Subcutaneous abdominal adipose tissue (tissue), 5 donors: Measurements from ENCODE around the gene SORBS1.

Experiments
- H3K27ac ChIP-seq: one replicate; pipeline ENCODE4 v1.7.0; 2013; ENCODE audit warnings: low read depth, mild to moderate bottlenecking, inconsistent platforms, low read length, moderate library complexity
- H3K27me3 ChIP-seq, 5 donors: one replicate each; pipeline ENCODE4 v1.7.0; 2013; ENCODE audit warnings: low read length in 5 of 5, inconsistent platforms in 1 of 5; ENCODE audit not compliant: control insufficient read depth in 5 of 5, insufficient read depth in 4 of 5
- H3K36me3 ChIP-seq, 5 donors: one replicate each; pipeline ENCODE4 v1.7.0; 2013; ENCODE audit warnings: low read length in 5 of 5; ENCODE audit not compliant: control insufficient read depth in 5 of 5, insufficient read depth in 5 of 5
- H3K4me1 ChIP-seq, 5 donors: one replicate each; pipeline ENCODE4 v1.7.0; 2013; ENCODE audit warnings: low read length in 5 of 5, mild to moderate bottlenecking in 3 of 5, moderate library complexity in 1 of 5; ENCODE audit not compliant: control insufficient read depth in 5 of 5, insufficient read depth in 5 of 5
- H3K4me3 ChIP-seq, 5 donors: one replicate each; pipeline ENCODE4 v1.7.0; 2013; ENCODE audit warnings: low read length in 5 of 5, low read depth in 1 of 5
- H3K9ac ChIP-seq, 5 donors: one replicate each; pipeline ENCODE4 v1.7.0; 2013; ENCODE audit warnings: low read length in 5 of 5, mild to moderate bottlenecking in 4 of 5, moderate library complexity in 3 of 5
- H3K9me3 ChIP-seq, 5 donors: one replicate each; pipeline ENCODE4 v1.7.0; 2013; ENCODE audit warnings: low read length in 5 of 5; ENCODE audit not compliant: control insufficient read depth in 5 of 5
- donor health status: healthy.
- donor health status: healthy.
- donor health status: healthy.
- donor health status: healthy.
- donor health status: healthy.

Gene SORBS1

GRCh38 chr10:95435548-95436279 is 125.5 kb downstream of the SORBS1 start:
- Histone ChIP-seq H3K27me3 (no peaks in the 10 kb centered on the region), H3K36me3 (peaks cover 0 to 12% (median 2%) of the 10 kb centered on the region in 5 donors), H3K27ac (peak overlapping the region; percentile 55), H3K9me3 (no peaks in the 10 kb centered on the region), H3K4me1 (peaks cover 11 to 72% (median 28%) of the 10 kb centered on the region in 5 donors), H3K4me3 (peak overlapping the region in 1 of 5 donors; percentile 13), H3K9ac (peak overlapping the region in 1 of 5 donors; percentile 69)

- peaks cover 0 to 12% (median 2%) of the 10 kb centered on the region in 5 donors for H3K36me3 ChIP-seq
- H3K9ac ChIP-seq: peak overlapping the region in 1 of 5 donors; percentile 69
- H3K27me3 ChIP-seq: no peaks in the 10 kb centered on the region
- peak overlapping the region in 3 of 5 donors; percentile 10 to 38 (median 12) for H3K4me3 ChIP-seq
- no peaks in the 10 kb centered on the region for H3K9me3 ChIP-seq
- peak overlapping the region; percentile 55 for H3K27ac ChIP-seq
- peaks cover 11 to 78% (median 34%) of the 10 kb centered on the region in 5 donors for H3K4me1 ChIP-seq
These were observed 126.6 kb downstream of the SORBS1 start for GRCh38 chr10:95434583-95434982.

DNA sequence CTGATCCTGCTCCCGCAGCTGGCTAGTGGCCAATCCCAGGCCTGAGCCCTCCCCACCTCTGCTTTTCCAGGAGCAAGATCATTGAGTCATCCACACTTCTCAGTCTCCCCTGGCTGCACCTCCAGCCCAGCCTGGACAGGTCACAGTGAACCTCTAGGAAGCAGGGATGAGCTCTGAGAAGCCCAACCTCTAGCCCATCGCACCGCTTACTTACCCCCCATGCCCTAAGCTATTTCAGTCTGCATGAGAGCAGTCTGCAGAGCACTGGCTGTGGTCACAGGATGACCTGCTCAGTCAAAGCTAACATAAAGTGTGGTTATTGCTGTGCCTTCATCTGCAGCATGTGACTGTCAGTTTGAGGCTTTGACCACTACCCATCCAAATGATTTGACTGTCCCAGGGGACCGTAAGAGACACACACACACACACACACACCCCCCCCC is 129.2 kb downstream of the SORBS1 start:
- H3K4me1 ChIP-seq: peaks cover 13 to 67% (median 45%) of the 10 kb centered on the region in 5 donors
- no peaks in the 10 kb centered on the region for H3K27me3 ChIP-seq
- no peak overlapping the region for H3K4me3 ChIP-seq
- H3K36me3 ChIP-seq: peaks cover 0 to 13% (median 3%) of the 10 kb centered on the region in 5 donors
- no peak overlapping the region for H3K9ac ChIP-seq
- no peaks in the 10 kb centered on the region for H3K9me3 ChIP-seq
- H3K27ac ChIP-seq: no peak overlapping the region

- Histone ChIP-seq H3K36me3 (peaks cover 0 to 10% (median 2%) of the 10 kb centered on the region in 5 donors), H3K27ac (no peak overlapping the region), H3K4me3 (no peak overlapping the region)
These were observed 130.8 kb downstream of the SORBS1 start for GRCh38 chr10:95430231-95430951.

GRCh38 chr10:95429639-95430038 is 131.5 kb downstream of the SORBS1 start:
- no peak overlapping the region for H3K9ac ChIP-seq

More at GRCh38 chr10:95430231-95430951, 130.8 kb downstream of the SORBS1 start:
- H3K4me1 ChIP-seq: peaks cover 13 to 58% (median 42%) of the 10 kb centered on the region in 5 donors
- no peaks in the 10 kb centered on the region for H3K9me3 ChIP-seq
- H3K9ac ChIP-seq: no peak overlapping the region
- H3K27me3 ChIP-seq: no peaks in the 10 kb centered on the region

GRCh38 chr10:95428701-95429100 is 132.5 kb downstream of the SORBS1 start:
- no peaks in the 10 kb centered on the region for H3K27me3 ChIP-seq
- H3K27ac ChIP-seq: peak overlapping the region; percentile 63
- H3K9ac ChIP-seq: no peak overlapping the region
- peaks cover 10 to 41% (median 32%) of the 10 kb centered on the region in 5 donors for H3K4me1 ChIP-seq
- no peaks in the 10 kb centered on the region for H3K9me3 ChIP-seq
- peaks cover 0 to 9% (median 3%) of the 10 kb centered on the region in 5 donors for H3K36me3 ChIP-seq
- H3K4me3 ChIP-seq: no peak overlapping the region

More at GRCh38 chr10:95429639-95430038, 131.5 kb downstream of the SORBS1 start:
- no peak overlapping the region for H3K4me3 ChIP-seq
- H3K4me1 ChIP-seq: peaks cover 13 to 50% (median 35%) of the 10 kb centered on the region in 5 donors
- H3K27me3 ChIP-seq: no peaks in the 10 kb centered on the region
- H3K9me3 ChIP-seq: no peaks in the 10 kb centered on the region
- H3K27ac ChIP-seq: no peak overlapping the region
- peaks cover 0 to 9% (median 2%) of the 10 kb centered on the region in 5 donors for H3K36me3 ChIP-seq

DNA sequence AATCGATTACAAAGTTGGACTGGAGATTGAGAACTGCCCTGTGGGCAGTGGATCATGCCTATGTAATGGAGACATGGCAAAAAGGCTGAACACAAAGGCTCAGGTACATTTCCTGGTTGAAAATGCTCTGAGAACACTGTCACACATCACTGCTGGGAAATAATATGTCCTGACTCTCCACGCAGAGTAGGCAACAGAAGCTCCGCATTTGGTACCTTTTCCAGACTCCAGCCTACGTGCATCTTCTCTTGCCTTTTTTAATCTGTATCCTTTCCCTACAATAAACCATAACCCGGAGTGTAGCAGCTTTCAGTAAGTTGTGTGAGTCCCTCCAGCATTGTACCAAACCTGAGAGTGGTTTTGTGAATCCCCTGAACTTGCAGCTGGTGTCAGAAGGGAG is 134.7 kb downstream of the SORBS1 start:
- Histone ChIP-seq H3K4me1 (peaks cover 2 to 49% (median 37%) of the 10 kb centered on the region in 5 donors), H3K9me3 (no peaks in the 10 kb centered on the region), H3K27me3 (no peaks in the 10 kb centered on the region), H3K4me3 (no peak overlapping the region), H3K9ac (no peak overlapping the region), H3K36me3 (peaks cover 0 to 6% (median 2%) of the 10 kb centered on the region in 5 donors), H3K27ac (no peak overlapping the region)

- no peak overlapping the region for H3K9ac ChIP-seq
- H3K4me3 ChIP-seq: no peak overlapping the region
- H3K9me3 ChIP-seq: no peaks in the 10 kb centered on the region
- H3K4me1 ChIP-seq: peaks cover 2 to 46% (median 34%) of the 10 kb centered on the region in 5 donors
- peaks cover 0 to 7% (median 2%) of the 10 kb centered on the region in 5 donors for H3K36me3 ChIP-seq
- no peaks in the 10 kb centered on the region for H3K27me3 ChIP-seq
- H3K27ac ChIP-seq: no peak overlapping the region
These were observed 135.3 kb downstream of the SORBS1 start for GRCh38 chr10:95425592-95426465.

DNA sequence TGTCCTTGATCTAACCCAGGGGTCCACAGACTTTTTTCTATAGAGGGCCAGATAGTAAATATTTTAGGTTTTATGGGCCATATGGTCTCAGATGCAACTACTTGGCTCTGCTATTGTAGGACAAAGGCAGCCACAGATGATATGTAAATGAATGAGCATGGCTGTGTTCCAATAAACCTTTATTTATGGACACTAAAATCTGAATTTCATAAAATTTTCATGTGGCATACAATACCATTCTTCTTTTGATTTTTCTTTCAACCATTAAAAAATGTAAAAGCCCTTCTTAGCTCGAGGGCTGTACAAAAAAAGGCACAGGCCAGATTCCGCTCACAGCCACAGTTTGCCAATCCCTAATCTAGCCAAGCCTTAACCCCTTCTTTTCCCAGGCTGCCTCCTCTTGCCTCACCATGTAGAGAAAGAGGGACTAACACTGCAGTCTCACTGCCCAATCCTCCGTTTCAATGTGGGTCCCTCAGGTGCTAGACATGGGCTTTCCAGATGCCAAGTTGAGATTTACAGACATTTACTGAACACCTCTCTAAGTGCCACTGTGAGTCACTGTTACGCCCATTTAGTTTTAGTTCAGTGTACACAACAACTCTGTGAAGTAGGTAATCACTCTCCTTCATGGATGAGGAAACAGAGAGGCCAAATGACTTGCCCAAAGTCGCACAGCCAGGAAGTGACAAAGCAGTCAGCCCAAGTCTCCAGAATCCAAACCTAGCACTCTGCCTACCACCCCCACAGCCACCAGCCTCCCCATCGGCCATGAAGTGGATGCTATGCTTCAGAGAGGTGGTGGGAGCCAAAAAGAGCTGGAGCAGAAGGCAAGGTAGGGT is 137.8 kb downstream of the SORBS1 start:
- Histone ChIP-seq H3K36me3 (peaks cover 0 to 11% (median 3%) of the 10 kb centered on the region in 5 donors), H3K9ac (peak overlapping the region in 1 of 5 donors; percentile 45), H3K4me1 (peaks cover 6 to 50% (median 28%) of the 10 kb centered on the region in 5 donors), H3K9me3 (no peaks in the 10 kb centered on the region), H3K27ac (peak overlapping the region; percentile 99), H3K4me3 (no peak overlapping the region), H3K27me3 (no peaks in the 10 kb centered on the region)
